Measurements from ENCODE around the gene C20orf204.

C20orf204 gene

DNA sequence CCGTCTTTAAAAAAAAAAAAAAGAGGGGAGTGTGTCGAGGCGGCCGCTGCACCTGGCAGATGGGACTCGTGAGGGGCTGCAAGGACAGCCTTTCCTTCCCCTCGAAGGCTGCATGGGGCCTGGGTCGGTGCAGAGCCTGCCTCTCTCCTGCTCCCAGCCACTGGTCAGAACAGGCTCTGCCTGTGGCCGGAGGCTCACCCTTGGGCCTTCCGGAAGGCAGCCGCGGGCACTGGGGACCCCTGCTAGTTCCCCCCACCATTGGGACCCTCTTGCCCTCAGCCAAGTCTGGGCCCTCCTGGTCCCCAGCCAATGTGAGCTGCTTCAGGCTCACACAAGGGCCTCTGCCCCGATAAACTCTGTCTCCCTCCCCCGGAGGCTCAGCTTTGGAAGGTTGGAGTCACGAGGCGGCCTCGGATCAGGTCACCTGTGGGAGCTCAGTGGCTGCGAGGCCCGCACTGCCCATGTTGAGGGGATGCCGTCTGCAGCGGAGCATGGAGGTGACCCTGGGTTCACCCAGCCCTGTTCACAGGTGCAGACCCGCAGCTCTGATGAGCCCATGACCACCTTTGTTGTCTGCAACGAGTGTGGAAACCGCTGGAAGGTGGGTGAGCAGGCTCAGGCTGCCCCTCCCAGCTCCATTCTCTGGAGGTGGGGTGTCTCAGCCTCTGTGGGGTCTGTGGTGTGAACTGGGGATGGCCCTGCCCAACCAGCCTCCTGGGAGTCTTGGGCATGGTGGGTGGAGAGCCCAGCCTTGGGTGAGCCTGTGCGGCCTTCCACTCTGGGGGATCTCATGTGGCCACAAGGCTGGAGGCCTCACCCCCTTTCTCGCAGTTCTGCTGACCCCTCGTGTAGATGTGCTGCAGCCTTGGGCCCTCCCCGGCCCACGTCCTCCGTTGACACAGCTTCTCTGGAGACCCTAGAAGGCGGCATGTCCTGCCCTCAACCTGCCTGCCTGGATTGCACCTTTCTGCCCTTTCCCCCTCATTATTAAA lies 35.7 kb downstream of the C20orf204 start:
- peak overlapping the region; percentile 47 for H3K27ac ChIP-seq
- ChIA-PET CTCF (interaction anchor here (0.7 to 3.6 kb wide), 6 partner anchors 10 to 459 kb away, joined by 3 to 18 read pairs (median 4); partner anchors contain the start of gene LKAAEAR1), POLR2A (ENCODE audit: low non-redundant PET) (interaction anchor here (0.5 kb wide), 1 partner anchor 64 kb away, joined by 4 read pairs; no protein-coding TSS in a partner anchor)
- TF ChIP-seq CTCF (conservative IDR thresholded peaks at IDR 0.05; ENCODE audit: low read depth) = no peak
- DNase-seq (ENCODE audit: low spot score) = no peak

GRCh38 chr20:64072498-64073063 lies 36.6 kb downstream of the C20orf204 start:
- no peak for TF ChIP-seq CTCF (conservative IDR thresholded peaks at IDR 0.05; ENCODE audit: low read depth)
- POLR2A ChIA-PET (ENCODE audit: low non-redundant PET) = no interaction called here
- CTCF ChIA-PET = interaction anchor here (0.8 to 3.6 kb wide), 5 partner anchors 9 to 34 kb away, joined by 3 to 18 read pairs (median 5); partner anchors contain the start of gene LKAAEAR1
- H3K27ac ChIP-seq = peak overlapping the region; percentile 47
- DNase-seq (ENCODE audit: low spot score) = no peak

DNA sequence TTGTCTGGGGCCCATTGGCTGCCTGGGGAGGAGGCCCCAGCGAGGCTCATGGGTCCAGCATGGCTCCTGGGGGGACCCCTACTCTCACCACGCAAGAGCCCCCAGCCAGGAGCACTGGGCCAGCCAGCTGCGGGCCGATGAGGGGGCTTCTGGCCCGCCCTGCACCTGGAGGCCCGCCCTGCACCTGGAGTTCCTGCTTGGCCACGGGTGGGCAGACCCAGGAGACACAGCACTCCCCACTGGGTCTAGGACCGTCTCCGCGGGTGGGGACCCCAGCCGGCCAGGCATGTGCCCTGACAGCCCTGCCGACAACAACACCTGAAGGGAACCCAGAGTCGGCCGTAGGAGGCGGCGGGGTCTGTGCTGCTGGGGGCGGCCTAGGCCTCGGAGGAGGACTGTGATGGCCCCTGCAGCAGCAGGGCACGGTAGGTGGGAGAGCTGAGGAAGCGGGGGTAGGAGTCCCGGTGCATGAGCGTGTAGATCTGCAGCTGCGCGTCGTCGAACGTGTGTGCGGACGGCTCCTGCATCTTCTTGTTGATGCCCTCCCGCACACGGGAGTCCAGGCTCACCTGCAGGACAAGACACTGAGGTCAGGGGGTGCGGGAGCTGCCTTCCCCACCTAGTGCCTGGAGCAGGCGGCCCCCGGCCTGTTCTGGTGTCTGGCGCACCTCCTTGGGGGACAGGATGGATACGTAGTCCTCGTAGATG lies 37.6 kb downstream of the C20orf204 start:
- POLR2A ChIA-PET (ENCODE audit: low non-redundant PET) = no interaction called here
- peak overlapping the region; percentile 47 for H3K27ac ChIP-seq
- CTCF ChIA-PET = interaction anchor here (0.6 to 3.6 kb wide), 6 partner anchors 8 to 203 kb away, joined by 3 to 18 read pairs (median 6); partner anchors contain the start of gene LKAAEAR1
- TF ChIP-seq CTCF (conservative IDR thresholded peaks at IDR 0.05; ENCODE audit: low read depth) = no peak
- no peak for DNase-seq (ENCODE audit: low spot score)

DNA sequence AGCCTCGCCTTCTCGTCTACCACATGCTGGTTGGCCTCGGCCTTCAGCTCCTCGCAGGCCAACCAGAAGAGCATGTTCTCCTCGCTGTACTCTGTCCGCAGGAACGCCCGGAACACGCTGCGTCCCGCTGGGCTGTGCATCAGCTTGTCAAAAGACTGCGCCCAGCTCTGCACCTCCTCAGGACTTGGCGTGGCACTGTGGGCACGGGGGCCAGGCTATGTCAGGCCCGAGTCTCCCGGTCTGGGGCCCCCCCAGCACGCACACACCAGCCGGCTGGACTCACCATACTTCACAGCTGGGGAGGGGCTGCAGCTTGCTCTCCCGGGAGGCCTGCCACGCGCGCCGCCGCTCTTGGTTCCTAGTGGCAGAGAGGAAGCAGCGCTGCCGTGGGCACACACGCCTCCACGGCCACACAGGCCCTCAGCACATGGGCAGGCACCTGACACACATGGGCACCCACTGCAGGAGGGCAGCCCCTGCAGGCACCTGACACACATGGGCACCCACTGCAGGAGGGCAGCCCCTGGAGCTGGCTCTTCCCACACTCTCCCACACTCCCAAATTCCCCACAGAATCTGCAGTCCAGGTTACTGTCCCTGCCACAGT lies 38.3 kb downstream of the C20orf204 start:
- peak overlapping the region; percentile 47 for H3K27ac ChIP-seq
- no peak for DNase-seq (ENCODE audit: low spot score)
- no peak for TF ChIP-seq CTCF (conservative IDR thresholded peaks at IDR 0.05; ENCODE audit: low read depth)
- POLR2A ChIA-PET (ENCODE audit: low non-redundant PET) = no interaction called here
- CTCF ChIA-PET = interaction anchor here (0.6 to 3.6 kb wide), 5 partner anchors 9 to 101 kb away, joined by 5 to 18 read pairs (median 6); partner anchors contain the start of gene LKAAEAR1

DNA sequence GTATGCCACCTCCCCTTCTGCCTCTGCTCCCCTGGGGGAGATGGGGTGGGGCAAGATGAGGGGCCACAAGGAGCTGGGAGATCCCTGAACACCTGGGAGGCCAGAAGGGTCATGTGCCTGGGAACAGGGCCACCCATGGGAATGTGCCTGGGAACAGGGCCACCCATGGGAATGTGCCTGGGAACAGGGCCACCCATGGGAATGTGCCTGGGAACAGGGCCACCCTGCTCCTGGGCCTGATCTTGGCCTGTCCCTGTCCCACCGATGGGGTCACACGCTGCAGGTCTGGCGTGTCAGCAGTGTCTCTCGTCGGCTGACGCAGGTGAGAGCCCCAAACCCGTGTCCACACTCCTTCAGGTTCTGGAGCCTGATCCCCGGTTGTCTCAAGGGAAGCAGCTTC lies 39.0 kb downstream of the C20orf204 start:
- no peak for DNase-seq (ENCODE audit: low spot score)
- peak overlapping the region; percentile 47 for H3K27ac ChIP-seq
- ChIA-PET CTCF (interaction anchor here (0.6 to 0.7 kb wide), 2 partner anchors 12 to 41 kb away, joined by 3 to 5 read pairs; no protein-coding TSS in a partner anchor), POLR2A (ENCODE audit: low non-redundant PET) (interaction anchor here (1.0 kb wide), 1 partner anchor 12 kb away, joined by 3 read pairs; the partner anchor contains the start of gene TCEA2)
- no peak for TF ChIP-seq CTCF (conservative IDR thresholded peaks at IDR 0.05; ENCODE audit: low read depth)

Measured in RWPE1 (cell line).